ENCODE measurements around the gene C22orf42. TPM values are rescaled to one million over a fixed set of nuclear protein-coding genes. Genes with fewer than 3 reads are reported as not detected.
"Not testable (repeated sequence)": the region's sequence is repeated elsewhere in the genome, so short reads cannot be mapped to it uniquely, and the experiment has no call there.

C22orf42 gene
- total RNA-seq, 5 donors from 2014 or later (not counting 1 experiment from before 2014, with no cell fraction given) = not detected

DNA sequence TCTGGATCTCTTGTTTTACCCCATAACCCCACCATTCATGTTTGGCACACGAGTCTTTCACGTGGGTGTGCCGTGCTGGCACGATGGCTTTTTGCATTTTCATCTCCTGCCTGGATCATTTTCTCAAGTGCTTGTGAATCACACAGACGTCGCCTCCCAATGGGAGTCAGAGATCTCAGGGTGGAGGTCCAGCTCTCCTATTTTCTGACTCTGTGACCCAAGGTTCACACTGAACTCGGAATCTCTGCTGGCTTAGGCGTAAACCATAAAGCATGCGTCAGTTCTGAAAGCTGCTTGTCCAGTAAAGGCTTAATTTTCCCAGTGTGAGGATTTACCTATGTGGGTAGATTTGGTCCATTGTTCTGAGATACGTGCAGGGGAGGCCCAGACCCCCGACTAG is 16.0 kb upstream of the C22orf42 start:
- POLR2A ChIA-PET = no interaction called here
- H3K4me3 ChIP-seq (ENCODE audit: control insufficient read depth in 1 of 2, extremely low read depth in 1 of 2, low read length in 1 of 2) = no peak overlapping the region
- CTCF ChIA-PET = interaction anchor here (0.6 to 0.7 kb wide), 2 partner anchors 287 to 1936 kb away, joined by 3 to 4 read pairs; no protein-coding TSS in a partner anchor
- peaks cover 0 to 3% (median 2%) of the 10 kb centered on the region in 3 donors for H3K4me1 Mint-ChIP-seq
- H3K27me3 ChIP-seq (replicated peaks in 1 of 2; ENCODE audit: control insufficient read depth in 2 of 2, extremely low read depth in 1 of 2, insufficient read depth in 2 of 2, low read length in 1 of 2) = peaks cover 2 to 47% of the 10 kb centered on the region in 2 experiments
- peaks cover 0 to 6% of the 10 kb centered on the region in 2 experiments for H3K4me1 ChIP-seq (ENCODE audit: control insufficient read depth in 1 of 2, extremely low read depth in 1 of 2, insufficient read depth in 2 of 2, low read length in 2 of 2)
- no peaks in the 10 kb centered on the region for H3K36me3 ChIP-seq (ENCODE audit: control insufficient read depth in 2 of 2, extremely low read depth in 1 of 2, insufficient read depth in 1 of 2, low read length in 1 of 2)
- no peak for ATAC-seq (replicated peaks in 1 of 4)
- no peaks in the 10 kb centered on the region for H3K9me3 ChIP-seq
- peak overlapping the region in 1 of 3 donors; percentile 6 for H3K4me3 Mint-ChIP-seq
- peaks cover 30 to 47% of the 10 kb centered on the region in 2 donors for H3K27me3 Mint-ChIP-seq
- no peak overlapping the region for H3K27ac ChIP-seq (ENCODE audit: low read length)
- no peak overlapping the region for H3K27ac Mint-ChIP-seq
- H3K9me3 Mint-ChIP-seq = no peaks in the 10 kb centered on the region
- no peaks in the 10 kb centered on the region for H3K36me3 Mint-ChIP-seq
- DNase-seq = no peak
- 89% methylated on average over 10 of the region's 11 CpGs for WGBS (ENCODE audit: insufficient coverage)

DNA sequence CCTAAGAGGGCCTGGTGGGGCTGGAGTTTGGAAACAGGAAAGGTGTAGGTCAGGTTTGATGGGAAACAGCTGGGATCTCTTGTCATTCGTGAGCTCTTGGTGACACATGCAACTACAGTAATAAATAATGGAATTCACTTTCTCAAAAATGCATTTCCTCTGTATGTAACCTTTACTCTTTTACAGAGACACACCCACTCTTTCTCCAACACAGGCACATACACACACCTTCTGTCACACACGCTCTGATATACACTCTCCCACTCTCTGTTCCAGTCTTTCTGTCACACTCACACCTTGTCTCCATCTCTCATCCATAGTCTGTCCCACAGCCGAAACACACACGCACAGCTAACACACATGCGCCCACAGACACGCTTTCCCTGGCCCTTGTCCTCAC is 6.6 kb upstream of the C22orf42 start:
- ChIA-PET POLR2A (no interaction called here), CTCF (no interaction called here)
- Histone ChIP-seq H3K4me1 (ENCODE audit: control insufficient read depth in 1 of 2, extremely low read depth in 1 of 2, insufficient read depth in 2 of 2, low read length in 2 of 2) (no peaks in the 10 kb centered on the region), H3K36me3 (ENCODE audit: control insufficient read depth in 2 of 2, extremely low read depth in 1 of 2, insufficient read depth in 1 of 2, low read length in 1 of 2) (no peaks in the 10 kb centered on the region), H3K27me3 (replicated peaks in 1 of 2; ENCODE audit: control insufficient read depth in 2 of 2, extremely low read depth in 1 of 2, insufficient read depth in 2 of 2, low read length in 1 of 2) (peaks cover 0 to 6% of the 10 kb centered on the region in 2 experiments), H3K27ac (ENCODE audit: low read length) (no peak overlapping the region), H3K9me3 (no peaks in the 10 kb centered on the region), H3K4me3 (ENCODE audit: control insufficient read depth in 1 of 2, extremely low read depth in 1 of 2, low read length in 1 of 2) (no peak overlapping the region)
- H3K4me3 Mint-ChIP-seq = no peak overlapping the region
- 87% methylated on average over 3 of the region's 6 CpGs for WGBS (ENCODE audit: insufficient coverage)
- no peak overlapping the region for H3K27ac Mint-ChIP-seq
- no peaks in the 10 kb centered on the region for H3K36me3 Mint-ChIP-seq
- ATAC-seq (replicated peaks in 1 of 4) = no peak
- DNase-seq = no peak
- peaks cover 6 to 7% (median 6%) of the 10 kb centered on the region in 3 donors for H3K4me1 Mint-ChIP-seq
- peaks cover 4 to 10% of the 10 kb centered on the region in 2 donors for H3K27me3 Mint-ChIP-seq
- H3K9me3 Mint-ChIP-seq = no peaks in the 10 kb centered on the region

DNA sequence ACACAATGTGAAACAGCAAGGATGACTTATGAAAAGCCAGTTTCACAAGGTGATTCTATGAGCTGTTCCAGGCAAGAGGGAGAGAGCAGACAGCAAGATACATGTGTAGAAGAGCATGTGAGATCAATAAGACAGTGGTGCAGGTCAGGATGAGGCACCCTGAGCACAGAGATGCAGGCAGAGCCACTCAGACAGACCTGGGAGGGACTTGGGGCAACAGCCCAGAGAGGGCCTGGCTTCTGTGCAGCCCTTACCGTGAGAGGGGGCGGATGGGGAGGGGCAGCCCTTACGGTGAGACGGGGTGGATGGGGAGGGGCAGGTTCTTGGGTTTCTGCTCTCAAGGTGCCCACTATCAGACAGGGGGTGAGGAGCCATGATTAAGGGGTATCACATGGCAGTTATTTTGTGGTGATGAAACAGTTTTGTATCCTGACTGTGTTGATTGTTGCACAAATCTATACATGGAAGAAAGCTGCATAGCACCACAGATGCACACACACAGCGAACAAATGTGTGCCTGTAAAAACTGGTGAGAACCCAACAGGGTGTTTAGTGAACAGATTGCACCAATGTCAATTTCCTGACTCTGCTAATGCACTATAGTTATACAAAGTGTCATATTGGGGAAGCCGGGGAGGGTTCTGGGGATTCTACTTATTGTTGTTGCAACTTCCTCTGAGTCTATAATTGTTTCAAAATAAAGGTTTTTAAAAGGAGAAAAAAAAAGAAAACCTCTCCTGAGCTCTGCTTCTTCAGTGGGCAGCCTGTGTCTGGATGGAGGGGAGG is 5.2 kb upstream of the C22orf42 start:
- DNase-seq = no peak
- H3K27ac Mint-ChIP-seq = no peak overlapping the region
- no peak overlapping the region for H3K4me3 ChIP-seq (ENCODE audit: control insufficient read depth in 1 of 2, extremely low read depth in 1 of 2, low read length in 1 of 2)
- no peaks in the 10 kb centered on the region for H3K4me1 ChIP-seq (ENCODE audit: control insufficient read depth in 1 of 2, extremely low read depth in 1 of 2, insufficient read depth in 2 of 2, low read length in 2 of 2)
- H3K27ac ChIP-seq (ENCODE audit: low read length) = no peak overlapping the region
- H3K27me3 ChIP-seq (replicated peaks in 1 of 2; ENCODE audit: control insufficient read depth in 2 of 2, extremely low read depth in 1 of 2, insufficient read depth in 2 of 2, low read length in 1 of 2) = peaks cover 0 to 5% of the 10 kb centered on the region in 2 experiments
- no peaks in the 10 kb centered on the region for H3K36me3 Mint-ChIP-seq
- no peaks in the 10 kb centered on the region for H3K9me3 ChIP-seq
- no peak for ATAC-seq (replicated peaks in 1 of 4)
- no peaks in the 10 kb centered on the region for H3K9me3 Mint-ChIP-seq
- H3K4me3 Mint-ChIP-seq = no peak overlapping the region
- WGBS (ENCODE audit: insufficient coverage) = 64% methylated on average over 4 of the region's 6 CpGs
- ChIA-PET POLR2A (interaction anchor here in 1 of 2 donors (0.6 kb wide), 1 partner anchor 10 kb away, joined by 3 read pairs; no protein-coding TSS in a partner anchor), CTCF (no interaction called here)
- H3K4me1 Mint-ChIP-seq = peaks cover 6 to 7% (median 6%) of the 10 kb centered on the region in 3 donors
- peaks cover 4 to 10% of the 10 kb centered on the region in 2 donors for H3K27me3 Mint-ChIP-seq
- H3K36me3 ChIP-seq (ENCODE audit: control insufficient read depth in 2 of 2, extremely low read depth in 1 of 2, insufficient read depth in 1 of 2, low read length in 1 of 2) = no peaks in the 10 kb centered on the region

DNA sequence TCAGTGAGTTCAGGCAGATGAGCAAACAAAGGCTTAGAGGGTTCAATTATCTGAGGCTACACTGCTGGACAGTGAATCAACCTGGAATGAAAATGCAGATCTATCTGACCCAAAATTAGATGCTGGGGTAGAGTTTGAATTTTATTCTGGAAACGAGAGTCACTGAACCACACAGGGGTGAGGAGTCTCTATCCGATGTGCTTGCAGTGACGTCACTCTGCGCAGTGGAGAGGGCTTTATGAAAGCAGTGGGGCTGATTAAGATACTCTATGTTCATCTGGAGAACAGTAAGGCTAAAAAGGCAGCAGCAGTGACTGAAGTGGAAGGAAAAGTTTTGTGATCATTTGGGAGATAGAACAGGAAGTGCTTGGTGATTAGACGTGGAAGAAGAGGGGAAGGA is 1.3 kb upstream of the C22orf42 start:
- H3K9me3 ChIP-seq; H3K4me3 ChIP-seq (ENCODE audit: control insufficient read depth in 1 of 2, extremely low read depth in 1 of 2, low read length in 1 of 2); DNase-seq; ATAC-seq (replicated peaks in 1 of 4); H3K36me3 Mint-ChIP-seq; CTCF ChIA-PET; H3K4me1 ChIP-seq (ENCODE audit: control insufficient read depth in 1 of 2, extremely low read depth in 1 of 2, insufficient read depth in 2 of 2, low read length in 2 of 2); H3K27ac Mint-ChIP-seq; H3K27ac ChIP-seq (ENCODE audit: low read length); H3K9me3 Mint-ChIP-seq; H3K36me3 ChIP-seq (ENCODE audit: control insufficient read depth in 2 of 2, extremely low read depth in 1 of 2, insufficient read depth in 1 of 2, low read length in 1 of 2); H3K4me3 Mint-ChIP-seq; POLR2A ChIA-PET; H3K4me1 Mint-ChIP-seq: not testable (repeated sequence)
- H3K27me3 Mint-ChIP-seq = peaks cover 7 to 11% of the 10 kb centered on the region in 2 donors
- 100% methylated on average over 1 of the region's 5 CpGs for WGBS (ENCODE audit: insufficient coverage)
- peaks cover 0 to 15% of the 10 kb centered on the region in 2 experiments for H3K27me3 ChIP-seq (replicated peaks in 1 of 2; ENCODE audit: control insufficient read depth in 2 of 2, extremely low read depth in 1 of 2, insufficient read depth in 2 of 2, low read length in 1 of 2)

DNA sequence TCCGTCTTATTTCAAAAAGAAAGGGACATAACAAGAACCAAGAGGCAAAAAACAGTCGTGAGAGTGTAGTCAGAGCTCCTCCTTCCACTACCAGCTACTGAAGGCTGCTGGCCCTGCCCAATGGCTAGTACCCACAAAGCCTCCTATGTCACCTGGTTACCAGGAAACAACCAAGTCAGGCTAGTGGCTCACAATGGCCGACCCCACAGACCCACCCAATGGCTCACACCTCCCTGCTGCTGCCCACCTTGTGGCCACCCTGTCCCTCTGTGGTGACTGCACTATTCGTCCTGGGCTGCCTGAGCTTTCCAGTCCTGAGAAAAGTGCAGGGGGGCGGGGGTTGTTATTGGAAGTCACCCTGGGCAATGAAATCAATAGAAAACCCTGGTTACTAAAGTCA is 1.5 kb downstream of the C22orf42 start:
- CTCF ChIA-PET; POLR2A ChIA-PET; H3K27ac ChIP-seq (ENCODE audit: low read length); H3K27me3 Mint-ChIP-seq; H3K4me3 ChIP-seq (ENCODE audit: control insufficient read depth in 1 of 2, extremely low read depth in 1 of 2, low read length in 1 of 2); H3K4me1 ChIP-seq (ENCODE audit: control insufficient read depth in 1 of 2, extremely low read depth in 1 of 2, insufficient read depth in 2 of 2, low read length in 2 of 2); H3K9me3 ChIP-seq; H3K4me3 Mint-ChIP-seq; ATAC-seq (replicated peaks in 1 of 4); DNase-seq; H3K27ac Mint-ChIP-seq; H3K9me3 Mint-ChIP-seq; H3K36me3 Mint-ChIP-seq; H3K36me3 ChIP-seq (ENCODE audit: control insufficient read depth in 2 of 2, extremely low read depth in 1 of 2, insufficient read depth in 1 of 2, low read length in 1 of 2): not testable (repeated sequence)
- H3K27me3 ChIP-seq (replicated peaks in 1 of 2; ENCODE audit: control insufficient read depth in 2 of 2, extremely low read depth in 1 of 2, insufficient read depth in 2 of 2, low read length in 1 of 2) = peaks cover 0 to 12% of the 10 kb centered on the region in 2 experiments
- WGBS (ENCODE audit: insufficient coverage) = no CpG with 5 or more reads among the region's 5 CpGs
- H3K4me1 Mint-ChIP-seq = peaks cover 6 to 10% (median 10%) of the 10 kb centered on the region in 3 donors

DNA sequence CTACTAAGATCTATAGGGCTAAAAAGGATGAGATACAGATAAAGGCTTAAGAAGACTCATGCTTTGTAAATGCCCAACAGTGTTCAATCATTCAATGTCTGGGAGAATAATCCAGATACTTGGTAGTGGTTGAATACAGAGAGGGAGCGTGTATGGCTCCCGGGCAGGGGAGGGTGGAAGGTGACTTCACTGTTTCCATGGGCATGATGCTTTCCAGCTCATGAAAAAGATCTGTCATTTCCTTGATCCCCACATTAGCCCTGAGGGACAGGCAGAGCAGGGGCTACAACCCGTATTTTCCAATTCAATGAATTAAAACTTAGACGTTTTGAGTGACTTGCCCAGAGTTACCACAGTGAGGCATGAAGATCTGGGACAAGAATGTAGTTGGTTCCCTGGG is 4.4 kb downstream of the C22orf42 start:
- H3K4me1 ChIP-seq (ENCODE audit: control insufficient read depth in 1 of 2, extremely low read depth in 1 of 2, insufficient read depth in 2 of 2, low read length in 2 of 2); H3K27ac ChIP-seq (ENCODE audit: low read length); H3K4me3 Mint-ChIP-seq; H3K36me3 ChIP-seq (ENCODE audit: control insufficient read depth in 2 of 2, extremely low read depth in 1 of 2, insufficient read depth in 1 of 2, low read length in 1 of 2); DNase-seq; CTCF ChIA-PET; H3K27ac Mint-ChIP-seq; H3K9me3 ChIP-seq; H3K9me3 Mint-ChIP-seq; H3K36me3 Mint-ChIP-seq; ATAC-seq (replicated peaks in 1 of 4); POLR2A ChIA-PET; H3K4me3 ChIP-seq (ENCODE audit: control insufficient read depth in 1 of 2, extremely low read depth in 1 of 2, low read length in 1 of 2); H3K27me3 Mint-ChIP-seq: not testable (repeated sequence)
- H3K4me1 Mint-ChIP-seq = peaks cover 6 to 22% (median 12%) of the 10 kb centered on the region in 3 donors
- H3K27me3 ChIP-seq (replicated peaks in 1 of 2; ENCODE audit: control insufficient read depth in 2 of 2, extremely low read depth in 1 of 2, insufficient read depth in 2 of 2, low read length in 1 of 2) = peaks cover 0 to 12% of the 10 kb centered on the region in 2 experiments
- no CpG with 5 or more reads among the region's 4 CpGs for WGBS (ENCODE audit: insufficient coverage)

Data from T-cell (primary cell).